GM12873 (cell line): ENCODE results near the gene STXBP1.

Experiments
- CTCF ChIP-seq: IDR thresholded peaks from 2 replicates; pipeline ENCODE4 v1.5.1; 2012; ENCODE audit warnings: low read depth, mild to moderate bottlenecking, moderate library complexity, low read length, control low read depth; ENCODE audit not compliant: insufficient read depth; ENCODE audit errors: missing control alignments

Gene STXBP1

GRCh38 chr9:127711831-127712274 is 99.8 kb downstream of the STXBP1 start:
- TF ChIP-seq CTCF: no peak

GRCh38 chr9:127712371-127712770 is 100.3 kb downstream of the STXBP1 start:
- TF ChIP-seq CTCF: no peak

- TF ChIP-seq CTCF: no peak
Observed at GRCh38 chr9:127712867-127713266, 100.8 kb downstream of the STXBP1 start.

GRCh38 chr9:127714020-127714750 is 102.1 kb downstream of the STXBP1 start:
- TF ChIP-seq CTCF: no peak

- TF ChIP-seq CTCF: no peak
Observed at GRCh38 chr9:127714951-127715469, 102.9 kb downstream of the STXBP1 start.

GRCh38 chr9:127715470-127716337 is 103.6 kb downstream of the STXBP1 start, which contains the start of the genes PTRH1 and TTC16:
Gene PTRH1 (minus strand): TSS chr9:127715663. CDS start chr9:127715639, 24 bp downstream.
Gene TTC16 (plus strand): TSS chr9:127716079. CDS start chr9:127716146, 67 bp downstream.
- no peak for TF ChIP-seq CTCF

- no peak for TF ChIP-seq CTCF
Observed at GRCh38 chr9:127716412-127716811, 104.3 kb downstream of the STXBP1 start.
